Inflammatory macrophage (primary cell): Measurements from ENCODE around the gene GPER1.
"Not testable (repeated sequence)": the region's sequence is repeated elsewhere in the genome, so short reads cannot be mapped to it uniquely, and the experiment has no call there.

Source experiments
- DNase-seq, 2 donors: peaks; one replicate each; pipeline ENCODE4 v3.0.0-alpha.2; 2020 to 2022

GPER1 gene

GRCh38 chr7:1121886-1122831 lies 34.2 kb downstream of the GPER1 start:
- no peak for DNase-seq

GRCh38 chr7:1122832-1123501 lies 35.1 kb downstream of the GPER1 start:
- no peak for DNase-seq

- no peak for DNase-seq
These were observed 35.8 kb downstream of the GPER1 start for GRCh38 chr7:1123715-1124114.

- no peak for DNase-seq
These were observed 36.3 kb downstream of the GPER1 start for GRCh38 chr7:1124164-1124563.

GRCh38 chr7:1124816-1125602 lies 37.1 kb downstream of the GPER1 start:
- no peak for DNase-seq

GRCh38 chr7:1125603-1125969 lies 37.7 kb downstream of the GPER1 start:
- DNase-seq: no peak

GRCh38 chr7:1127001-1127400 lies 39.1 kb downstream of the GPER1 start:
- no peak for DNase-seq

GRCh38 chr7:1129431-1129830 lies 41.5 kb downstream of the GPER1 start:
- DNase-seq: no peak

- no peak for DNase-seq
These were observed 42.4 kb downstream of the GPER1 start for GRCh38 chr7:1130021-1130990.

- no peak for DNase-seq
These were observed 43.8 kb downstream of the GPER1 start for GRCh38 chr7:1131471-1132265.

- peak; percentile 55 to 76 for DNase-seq
These were observed 47.0 kb downstream of the GPER1 start for GRCh38 chr7:1134951-1135350.

- DNase-seq: no peak
These were observed 49.1 kb downstream of the GPER1 start for GRCh38 chr7:1136841-1137516.

- DNase-seq: no peak
These were observed 49.7 kb downstream of the GPER1 start for GRCh38 chr7:1137517-1138167.

- DNase-seq: peak; percentile 18 to 54
These were observed 52.7 kb downstream of the GPER1 start for GRCh38 chr7:1140476-1141104.

- DNase-seq: no peak
These were observed 53.7 kb downstream of the GPER1 start for GRCh38 chr7:1141651-1142050.

- no peak for DNase-seq
These were observed 54.2 kb downstream of the GPER1 start for GRCh38 chr7:1142051-1142635.

- DNase-seq: not testable (repeated sequence)
These were observed 55.1 kb downstream of the GPER1 start for GRCh38 chr7:1143031-1143430.
